A549 (cell line): ENCODE results near the gene APH1B. TPM values are rescaled to one million over a fixed set of nuclear protein-coding genes. Genes with fewer than 3 reads are reported as not detected.

Source experiments
- ATAC-seq, 2 experiments: fragments of 200-7000 bp in 1 of 2; fragments of >200 bp in 1 of 2; cut with Nextera tagmentation in 1 of 2; cut with Tn5 transposase in 1 of 2; 3 replicates each; pipeline versions ENCODE4 v1.8.0 to v1.9.1; 2018 to 2020; ENCODE audit warnings: mild to moderate bottlenecking in 1 of 2, moderate library complexity in 1 of 2
- CTCF ChIA-PET: fragments of 300-600 bp; sonication (Branson Sonifier 250); formaldehyde crosslinking; extraction: SDS; loops from one replicate; lab custom pipeline; 2021; ENCODE audit warnings: antibody characterized with exemption, inconsistent platforms; lab: Yijun Ruan, JAX
- POLR2A ChIA-PET: fragments of 350-600 bp; formaldehyde crosslinking; extraction: SDS; loops from one replicate; lab custom pipeline; 2021; ENCODE audit warnings: antibody characterized with exemption, inconsistent platforms; lab: Yijun Ruan, JAX
- DNase-seq, 2 experiments: peaks; one replicate each; pipeline versions ENCODE4 v3.0.0 to v3.0.0-alpha.2; 2011 to 2016; ENCODE audit warnings: low read depth in 1 of 2, low spot score in 1 of 2
- FAIRE-seq: peaks from 2 replicates; lab custom pipeline; 2011; peaks lifted over from hg19 to GRCh38; lab: Jason Lieb, UNC
- H3K27ac ChIP-seq, 2 experiments: fragments of >200 bp; sonication (Bioruptor Twin); formaldehyde crosslinking; 3 replicates each; pipeline ENCODE4 v1.5.1; 2016 to 2017
- H3K4me1 ChIP-seq: fragments of >200 bp; sonication (Bioruptor Twin); formaldehyde crosslinking; 3 replicates; pipeline ENCODE4 v1.6.1; 2016
- H3K4me2 ChIP-seq: fragments of >200 bp; sonication (Bioruptor Twin); formaldehyde crosslinking; 3 replicates; pipeline ENCODE4 v1.6.1; 2016
- H3K4me3 ChIP-seq: fragments of >200 bp; sonication (Bioruptor Twin); formaldehyde crosslinking; 3 replicates; pipeline ENCODE4 v1.5.1; 2016
- H3K9me3 ChIP-seq: fragments of >200 bp; sonication (Bioruptor Twin); formaldehyde crosslinking; 3 replicates; pipeline ENCODE4 v1.6.1; 2016
- BHLHE40 ChIP-seq: IDR thresholded peaks from 2 replicates; pipeline ENCODE4 v1.6.1; 2012; ENCODE audit warnings: low read depth, low read length, inconsistent platforms
- CBX2 ChIP-seq: fragments of 200-600 bp; sonication (generic); IDR thresholded peaks from 2 replicates; pipeline ENCODE4 v1.6.1; 2016; ENCODE audit warnings: low read depth, mild to moderate bottlenecking, borderline replicate concordance
- CEBPB ChIP-seq, 2 experiments: fragments of >200 bp in 1 of 2; sonication (Bioruptor Twin) in 1 of 2; formaldehyde crosslinking in 1 of 2; IDR thresholded peaks; 2 replicates each; pipeline ENCODE4 v1.6.1; 2012 to 2016
- CHD2 ChIP-seq: fragments of 150-350 bp; IDR thresholded peaks from 2 replicates; pipeline ENCODE4 v1.6.1; 2014; ENCODE audit warnings: low read length; ENCODE audit not compliant: partially characterized antibody
- CHD4 ChIP-seq: fragments of 200-600 bp; sonication (generic); IDR thresholded peaks from 2 replicates; pipeline ENCODE4 v1.6.1; 2016; ENCODE audit warnings: antibody characterized with exemption, mild to moderate bottlenecking, borderline replicate concordance
- GATA3 ChIP-seq: IDR thresholded peaks from 2 replicates; pipeline ENCODE4 v1.6.1; 2012; ENCODE audit warnings: borderline replicate concordance
- HOXB13 ChIP-seq: fragments of 250-450 bp; sonication (Bioruptor Pico); IDR thresholded peaks from 2 replicates; pipeline ENCODE4 v1.5.0; 2020; ENCODE audit warnings: low read depth, mild to moderate bottlenecking, moderate library complexity
- JUN ChIP-seq, 2 experiments: fragments of >200 bp; sonication (Bioruptor Twin); formaldehyde crosslinking; IDR thresholded peaks; 2 replicates in 1 of 2; 3 replicates in 1 of 2; pipeline ENCODE4 v1.6.1; 2016 to 2017
- KDM1A ChIP-seq: fragments of 200-600 bp; sonication (generic); IDR thresholded peaks from 2 replicates; pipeline ENCODE4 v1.6.1; 2016; ENCODE audit warnings: low read depth, mild to moderate bottlenecking
- KDM5A ChIP-seq: fragments of 200-600 bp; sonication (generic); IDR thresholded peaks from 2 replicates; pipeline ENCODE4 v1.6.1; 2016; ENCODE audit warnings: antibody characterized with exemption, mild to moderate bottlenecking
- MAFK ChIP-seq: fragments of 450-650 bp; IDR thresholded peaks from 2 replicates; pipeline ENCODE4 v1.6.1; 2014; ENCODE audit not compliant: partially characterized antibody
- MYC ChIP-seq: IDR thresholded peaks from 2 replicates; pipeline ENCODE4 v1.6.1; 2012; ENCODE audit warnings: mild to moderate bottlenecking, inconsistent platforms, low read length, improper control_type of control experiment, borderline replicate concordance
- PBX3 ChIP-seq: IDR thresholded peaks from 2 replicates; pipeline ENCODE4 v1.6.1; 2012
- RCOR1 ChIP-seq: fragments of 150-350 bp; IDR thresholded peaks from 2 replicates; pipeline ENCODE4 v1.6.1; 2014; ENCODE audit warnings: antibody characterized with exemption, low read length, low read depth
- SMC3 ChIP-seq: fragments of >200 bp; sonication (Bioruptor Twin); formaldehyde crosslinking; IDR thresholded peaks from 3 replicates; pipeline ENCODE4 v1.6.1; 2018; ENCODE audit warnings: inconsistent platforms
- ZFP36 ChIP-seq: fragments of 450-650 bp; IDR thresholded peaks from 2 replicates; pipeline ENCODE4 v1.6.1; 2014; ENCODE audit warnings: borderline replicate concordance; ENCODE audit not compliant: partially characterized antibody
- ZNF302 ChIP-seq: fragments of 250-450 bp; sonication (Bioruptor Pico); IDR thresholded peaks from 2 replicates; pipeline ENCODE4 v1.9.0; 2021; ENCODE audit warnings: inconsistent platforms, mild to moderate bottlenecking, moderate library complexity
- ZSCAN20 ChIP-seq: fragments of 250-450 bp; sonication (Bioruptor Pico); IDR thresholded peaks from 2 replicates; pipeline ENCODE4 v1.8.0; 2022; ENCODE audit warnings: mild to moderate bottlenecking, moderate library complexity
- WGBS: methylation state at CpG from one replicate; pipeline ENCODE4 v1.1.6; 2017; ENCODE audit errors: missing lambda C conversion rate; 5-methylcytosine and 5-hydroxymethylcytosine counted together
- polyA plus RNA-seq, 4 experiments: library from polyadenylated mRNA; depleted of rRNA in 3 of 4; stranded (reverse); fragments of >200 nt; fragmentation: RNase III in 1 of 4; extraction: RNeasy Plus Mini Kit Qiagen cat#74134 plus additional on column Dnase treatment in 1 of 4; gene quantifications; 2 replicates in 3 of 4; 3 replicates in 1 of 4; pipeline ENCODE4 v1.2.3, GENCODE V29; 2011 to 2017
- TF ChIP-seq, protein P1 (sequence below): fragments of 200-600 bp; sonication (generic); IDR thresholded peaks from 2 replicates; pipeline ENCODE4 v1.6.1; 2016; ENCODE audit warnings: antibody characterized with exemption, mild to moderate bottlenecking, moderate library complexity
- TF ChIP-seq, protein P2 (sequence below): fragments of 250-450 bp; sonication (Bioruptor Pico); IDR thresholded peaks from 2 replicates; pipeline ENCODE4 v1.5.0; 2020; ENCODE audit warnings: low read depth, mild to moderate bottlenecking, moderate library complexity
- TF ChIP-seq, protein P3 (sequence below): fragments of 150-350 bp; IDR thresholded peaks from 2 replicates; pipeline ENCODE4 v1.6.1; 2014; ENCODE audit warnings: low read depth, mild to moderate bottlenecking, low read length

Gene APH1B
- polyA plus RNA-seq, 2 of the 4 experiments (the other 2 are of a cell fraction), result 16.4 to 28.5 TPM

DNA sequence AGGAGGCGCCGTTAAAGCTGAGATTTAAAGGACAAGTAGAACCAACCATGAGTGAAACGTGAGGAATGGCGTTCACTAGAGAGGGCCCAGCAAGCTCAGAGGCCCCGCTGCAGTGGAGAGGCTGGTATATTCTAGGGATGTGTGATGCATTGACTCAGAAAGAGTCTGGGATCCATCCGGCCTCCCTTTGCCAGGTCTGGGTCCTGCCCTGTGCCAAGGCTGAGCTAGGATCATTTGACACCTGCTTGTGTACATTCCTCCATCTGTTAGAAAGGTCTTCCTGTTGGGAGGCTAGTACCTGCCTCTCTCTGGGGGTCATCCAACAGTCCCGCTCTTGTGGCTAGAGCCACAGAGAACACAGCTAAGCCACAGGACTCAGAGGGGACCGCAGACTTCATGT lies 75.9 kb downstream of the APH1B start:
- FAIRE-seq, result no peak
- no peak for DNase-seq
- TF ChIP-seq PBX3 (no peak), GATA3 (no peak), ZNF302 (no peak), CHD4 (no peak), CEBPB (IDR thresholded peaks at IDR 0.05) (no peak), HOXB13 (CRISPR knock-in tag) (no peak), JUN (IDR thresholded peaks at IDR 0.05) (no peak), BHLHE40 (no peak), MAFK (no peak), KDM1A (no peak), ZSCAN20 (CRISPR knock-in tag) (no peak), KDM5A (no peak), SMC3 (no peak), MYC (no peak), ZFP36 (no peak), CBX2 (no peak), CHD2 (no peak)
- TF ChIP-seq, protein P1, sequence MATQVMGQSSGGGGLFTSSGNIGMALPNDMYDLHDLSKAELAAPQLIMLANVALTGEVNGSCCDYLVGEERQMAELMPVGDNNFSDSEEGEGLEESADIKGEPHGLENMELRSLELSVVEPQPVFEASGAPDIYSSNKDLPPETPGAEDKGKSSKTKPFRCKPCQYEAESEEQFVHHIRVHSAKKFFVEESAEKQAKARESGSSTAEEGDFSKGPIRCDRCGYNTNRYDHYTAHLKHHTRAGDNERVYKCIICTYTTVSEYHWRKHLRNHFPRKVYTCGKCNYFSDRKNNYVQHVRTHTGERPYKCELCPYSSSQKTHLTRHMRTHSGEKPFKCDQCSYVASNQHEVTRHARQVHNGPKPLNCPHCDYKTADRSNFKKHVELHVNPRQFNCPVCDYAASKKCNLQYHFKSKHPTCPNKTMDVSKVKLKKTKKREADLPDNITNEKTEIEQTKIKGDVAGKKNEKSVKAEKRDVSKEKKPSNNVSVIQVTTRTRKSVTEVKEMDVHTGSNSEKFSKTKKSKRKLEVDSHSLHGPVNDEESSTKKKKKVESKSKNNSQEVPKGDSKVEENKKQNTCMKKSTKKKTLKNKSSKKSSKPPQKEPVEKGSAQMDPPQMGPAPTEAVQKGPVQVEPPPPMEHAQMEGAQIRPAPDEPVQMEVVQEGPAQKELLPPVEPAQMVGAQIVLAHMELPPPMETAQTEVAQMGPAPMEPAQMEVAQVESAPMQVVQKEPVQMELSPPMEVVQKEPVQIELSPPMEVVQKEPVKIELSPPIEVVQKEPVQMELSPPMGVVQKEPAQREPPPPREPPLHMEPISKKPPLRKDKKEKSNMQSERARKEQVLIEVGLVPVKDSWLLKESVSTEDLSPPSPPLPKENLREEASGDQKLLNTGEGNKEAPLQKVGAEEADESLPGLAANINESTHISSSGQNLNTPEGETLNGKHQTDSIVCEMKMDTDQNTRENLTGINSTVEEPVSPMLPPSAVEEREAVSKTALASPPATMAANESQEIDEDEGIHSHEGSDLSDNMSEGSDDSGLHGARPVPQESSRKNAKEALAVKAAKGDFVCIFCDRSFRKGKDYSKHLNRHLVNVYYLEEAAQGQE, result no peak
- TF ChIP-seq, protein P2, sequence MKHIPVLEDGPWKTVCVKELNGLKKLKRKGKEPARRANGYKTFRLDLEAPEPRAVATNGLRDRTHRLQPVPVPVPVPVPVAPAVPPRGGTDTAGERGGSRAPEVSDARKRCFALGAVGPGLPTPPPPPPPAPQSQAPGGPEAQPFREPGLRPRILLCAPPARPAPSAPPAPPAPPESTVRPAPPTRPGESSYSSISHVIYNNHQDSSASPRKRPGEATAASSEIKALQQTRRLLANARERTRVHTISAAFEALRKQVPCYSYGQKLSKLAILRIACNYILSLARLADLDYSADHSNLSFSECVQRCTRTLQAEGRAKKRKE (CRISPR knock-in tag), result no peak
- TF ChIP-seq, protein P3, sequence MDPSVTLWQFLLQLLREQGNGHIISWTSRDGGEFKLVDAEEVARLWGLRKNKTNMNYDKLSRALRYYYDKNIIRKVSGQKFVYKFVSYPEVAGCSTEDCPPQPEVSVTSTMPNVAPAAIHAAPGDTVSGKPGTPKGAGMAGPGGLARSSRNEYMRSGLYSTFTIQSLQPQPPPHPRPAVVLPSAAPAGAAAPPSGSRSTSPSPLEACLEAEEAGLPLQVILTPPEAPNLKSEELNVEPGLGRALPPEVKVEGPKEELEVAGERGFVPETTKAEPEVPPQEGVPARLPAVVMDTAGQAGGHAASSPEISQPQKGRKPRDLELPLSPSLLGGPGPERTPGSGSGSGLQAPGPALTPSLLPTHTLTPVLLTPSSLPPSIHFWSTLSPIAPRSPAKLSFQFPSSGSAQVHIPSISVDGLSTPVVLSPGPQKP, result no peak
- TF ChIP-seq, all 56 proteins: peak for 0
- Histone ChIP-seq H3K9me3 (no peaks in the 10 kb centered on the region), H3K4me3 (no peak overlapping the region), H3K4me1 (peaks cover 71% of the 10 kb centered on the region), H3K27ac (peak overlapping the region; percentile 58 to 71), H3K4me2 (peak overlapping the region; percentile 62; the same call in 2 of the 3 replicates)
- POLR2A ChIA-PET, result no interaction called here
- no peak for ATAC-seq
- WGBS, result 76% methylated on average over 8 of the region's 8 CpGs
- CTCF ChIA-PET, result interaction anchor here (0.9 to 3.3 kb wide), 7 partner anchors 8 to 50 kb away, joined by 3 to 16 read pairs (median 4); no protein-coding TSS in a partner anchor

GRCh38 chr15:63353887-63354286 lies 76.5 kb downstream of the APH1B start:
- no peak for TF ChIP-seq RCOR1
- TF ChIP-seq, all 56 proteins: peak for 0
- FAIRE-seq (peak; percentile 68), ATAC-seq (peak; percentile 41 to 46; a peak in 4 of 6 replicates), DNase-seq (peak; percentile 63 to 65)
- CTCF ChIA-PET, result interaction anchor here (0.9 to 1.5 kb wide), 4 partner anchors 14 to 49 kb away, joined by 3 to 7 read pairs (median 4); no protein-coding TSS in a partner anchor
- Histone ChIP-seq H3K4me2 (peak overlapping the region; percentile 62), H3K27ac (peak overlapping the region; percentile 58 to 71), H3K4me3 (no peak overlapping the region), H3K4me1 (peaks cover 66% of the 10 kb centered on the region), H3K9me3 (no peaks in the 10 kb centered on the region)
- 23% methylated on average over 5 of the region's 5 CpGs for WGBS
- POLR2A ChIA-PET, result no interaction called here
